ENCODE results near the gene ANKRD33.

- TF ChIP-seq, protein P1, sequence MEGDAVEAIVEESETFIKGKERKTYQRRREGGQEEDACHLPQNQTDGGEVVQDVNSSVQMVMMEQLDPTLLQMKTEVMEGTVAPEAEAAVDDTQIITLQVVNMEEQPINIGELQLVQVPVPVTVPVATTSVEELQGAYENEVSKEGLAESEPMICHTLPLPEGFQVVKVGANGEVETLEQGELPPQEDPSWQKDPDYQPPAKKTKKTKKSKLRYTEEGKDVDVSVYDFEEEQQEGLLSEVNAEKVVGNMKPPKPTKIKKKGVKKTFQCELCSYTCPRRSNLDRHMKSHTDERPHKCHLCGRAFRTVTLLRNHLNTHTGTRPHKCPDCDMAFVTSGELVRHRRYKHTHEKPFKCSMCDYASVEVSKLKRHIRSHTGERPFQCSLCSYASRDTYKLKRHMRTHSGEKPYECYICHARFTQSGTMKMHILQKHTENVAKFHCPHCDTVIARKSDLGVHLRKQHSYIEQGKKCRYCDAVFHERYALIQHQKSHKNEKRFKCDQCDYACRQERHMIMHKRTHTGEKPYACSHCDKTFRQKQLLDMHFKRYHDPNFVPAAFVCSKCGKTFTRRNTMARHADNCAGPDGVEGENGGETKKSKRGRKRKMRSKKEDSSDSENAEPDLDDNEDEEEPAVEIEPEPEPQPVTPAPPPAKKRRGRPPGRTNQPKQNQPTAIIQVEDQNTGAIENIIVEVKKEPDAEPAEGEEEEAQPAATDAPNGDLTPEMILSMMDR (IDR thresholded peaks at IDR 0.05; ENCODE audit: insufficient read depth, low read depth, low read length): no peak
- TF ChIP-seq EZH2 (IDR thresholded peaks at IDR 0.05; ENCODE audit: insufficient read depth, low read length): no peak
Observed at GRCh38 chr12:51913071-51914033, 25.4 kb downstream of the ANKRD33 start.

Measured in astrocyte (in vitro differentiated cells and primary cell).